GM21528 (cell line): ENCODE measurements around the gene FAM120A.
"Not testable (repeated sequence)": the region's sequence is repeated elsewhere in the genome, so short reads cannot be mapped to it uniquely, and the experiment has no call there.

Source experiments
- ATAC-seq: cut with Tn5 transposase; IDR thresholded peaks from one replicate; pipeline ENCODE4 v1.9.1; 2021; ENCODE audit warnings: mild to moderate bottlenecking, moderate library complexity; ENCODE audit not compliant: unreplicated experiment, low FRiP score

FAM120A gene, protein sequence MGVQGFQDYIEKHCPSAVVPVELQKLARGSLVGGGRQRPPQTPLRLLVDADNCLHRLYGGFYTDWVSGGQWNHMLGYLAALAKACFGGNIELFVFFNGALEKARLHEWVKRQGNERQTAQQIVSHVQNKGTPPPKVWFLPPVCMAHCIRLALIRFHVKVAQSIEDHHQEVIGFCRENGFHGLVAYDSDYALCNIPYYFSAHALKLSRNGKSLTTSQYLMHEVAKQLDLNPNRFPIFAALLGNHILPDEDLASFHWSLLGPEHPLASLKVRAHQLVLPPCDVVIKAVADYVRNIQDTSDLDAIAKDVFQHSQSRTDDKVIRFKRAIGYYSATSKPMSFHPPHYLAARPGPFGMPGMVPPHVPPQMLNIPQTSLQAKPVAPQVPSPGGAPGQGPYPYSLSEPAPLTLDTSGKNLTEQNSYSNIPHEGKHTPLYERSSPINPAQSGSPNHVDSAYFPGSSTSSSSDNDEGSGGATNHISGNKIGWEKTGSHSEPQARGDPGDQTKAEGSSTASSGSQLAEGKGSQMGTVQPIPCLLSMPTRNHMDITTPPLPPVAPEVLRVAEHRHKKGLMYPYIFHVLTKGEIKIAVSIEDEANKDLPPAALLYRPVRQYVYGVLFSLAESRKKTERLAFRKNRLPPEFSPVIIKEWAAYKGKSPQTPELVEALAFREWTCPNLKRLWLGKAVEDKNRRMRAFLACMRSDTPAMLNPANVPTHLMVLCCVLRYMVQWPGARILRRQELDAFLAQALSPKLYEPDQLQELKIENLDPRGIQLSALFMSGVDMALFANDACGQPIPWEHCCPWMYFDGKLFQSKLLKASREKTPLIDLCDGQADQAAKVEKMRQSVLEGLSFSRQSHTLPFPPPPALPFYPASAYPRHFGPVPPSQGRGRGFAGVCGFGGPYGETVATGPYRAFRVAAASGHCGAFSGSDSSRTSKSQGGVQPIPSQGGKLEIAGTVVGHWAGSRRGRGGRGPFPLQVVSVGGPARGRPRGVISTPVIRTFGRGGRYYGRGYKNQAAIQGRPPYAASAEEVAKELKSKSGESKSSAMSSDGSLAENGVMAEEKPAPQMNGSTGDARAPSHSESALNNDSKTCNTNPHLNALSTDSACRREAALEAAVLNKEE

DNA sequence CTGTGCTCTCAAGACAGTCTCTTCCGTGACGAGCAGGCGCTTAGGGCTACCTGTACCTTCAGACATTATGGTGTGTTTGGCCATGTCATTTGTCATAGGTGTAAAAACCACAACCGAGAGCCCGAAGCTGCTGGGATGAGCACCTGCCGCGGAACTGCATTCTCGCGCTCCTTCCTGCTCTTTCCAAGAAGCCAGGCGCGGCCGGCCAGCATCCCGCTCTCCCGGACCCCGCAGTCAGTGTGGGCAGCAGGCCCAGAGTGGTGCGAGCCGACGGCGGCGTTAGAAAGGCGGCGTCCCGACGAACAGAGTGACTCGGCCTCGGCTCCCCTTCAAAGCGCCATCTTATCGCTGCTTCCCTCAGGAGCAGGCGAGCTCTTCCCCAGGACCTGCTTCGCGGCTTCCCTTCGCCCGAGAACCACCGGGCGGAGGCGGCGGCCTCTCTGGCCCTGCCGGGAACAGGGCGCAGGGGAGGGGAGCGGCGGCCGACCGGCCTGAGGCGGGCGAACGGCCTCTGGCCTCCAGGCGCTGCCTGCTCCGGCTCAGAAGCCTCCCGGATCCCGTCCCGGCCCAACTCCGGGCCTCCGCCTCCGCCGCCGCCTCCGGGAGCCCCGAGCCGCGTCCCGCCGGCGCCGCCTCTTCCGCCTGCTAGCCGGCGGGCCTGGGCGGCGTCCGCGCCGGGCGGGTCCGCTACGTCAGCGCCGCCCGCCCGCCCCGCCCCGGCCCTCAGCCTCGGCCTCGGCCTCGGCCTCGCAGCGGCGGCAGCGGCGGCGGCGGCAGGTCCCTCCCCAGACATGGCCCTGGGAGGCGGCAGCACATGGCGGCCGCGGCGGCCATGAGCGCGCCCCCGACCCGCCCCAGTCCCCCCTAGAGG is at the start of gene FAM120A:
Gene FAM120A, plus strand, starts transcription at position 741 of the 871 bp plus-strand sequence. CDS start 231 bp downstream, outside the sequence.
- peak; percentile 60 for ATAC-seq

DNA sequence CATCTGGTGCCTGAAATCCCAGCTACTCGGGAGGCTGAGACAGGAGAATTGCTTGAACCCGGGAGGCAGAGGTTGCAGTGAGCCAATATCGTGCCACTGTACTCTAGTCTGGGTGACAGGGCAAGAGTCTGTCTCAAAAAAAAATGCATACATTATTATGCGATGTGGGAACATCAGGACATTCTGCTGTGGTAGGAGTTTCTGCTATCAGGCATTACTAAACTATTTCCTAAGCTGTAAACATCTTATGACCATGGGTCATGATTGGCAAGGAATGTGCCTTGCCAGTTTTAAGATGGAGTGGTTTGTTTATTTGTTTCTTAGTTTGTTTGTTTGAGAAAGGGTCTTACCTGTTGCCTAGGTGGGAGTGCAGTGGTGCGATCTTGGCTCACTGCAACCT is 45.1 kb upstream of the FAM120A start:
- ATAC-seq: no peak

DNA sequence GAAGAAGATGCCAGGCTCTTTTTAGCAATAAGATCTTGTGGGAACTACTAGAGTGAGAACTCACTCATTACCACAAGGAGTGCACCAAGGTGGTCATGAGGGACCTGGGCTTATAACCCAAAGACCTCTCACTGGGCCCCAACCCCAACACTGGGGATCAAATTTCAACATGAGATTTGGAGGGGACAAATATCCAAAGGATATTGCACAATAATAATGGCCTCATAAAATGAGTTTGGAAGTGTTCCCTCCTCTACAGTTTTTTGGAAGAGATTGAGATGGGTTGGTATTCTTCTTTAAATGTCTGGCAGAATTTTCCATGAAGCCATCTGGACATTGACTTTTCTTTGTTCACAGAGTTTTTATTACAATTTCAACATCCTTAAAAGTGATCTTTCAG is 38.0 kb upstream of the FAM120A start:
- no peak for ATAC-seq

DNA sequence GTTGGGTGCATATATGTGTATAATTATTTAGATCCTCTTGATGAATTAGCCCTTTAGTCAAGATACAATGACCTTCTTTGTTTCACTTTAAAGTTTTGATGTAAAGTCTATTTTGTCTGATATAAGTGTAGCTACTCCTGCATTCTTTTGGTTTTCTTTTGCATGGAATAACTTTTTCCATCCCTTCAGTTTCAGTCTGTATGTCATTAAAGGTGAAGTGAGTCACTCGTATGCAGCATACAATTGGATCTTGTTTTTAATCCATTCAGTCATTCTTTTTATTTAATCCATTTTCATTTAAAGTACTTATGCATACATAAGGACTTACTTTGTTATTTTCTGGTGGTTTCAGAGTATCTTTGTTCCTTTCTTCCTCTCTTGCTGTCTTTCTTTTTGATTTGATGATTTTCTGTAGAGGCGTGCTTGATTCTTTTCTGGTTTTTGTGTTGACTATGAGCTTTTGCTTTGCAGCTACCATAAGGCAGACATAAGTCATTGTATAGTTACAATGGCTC is 36.3 kb upstream of the FAM120A start:
- ATAC-seq: no peak

DNA sequence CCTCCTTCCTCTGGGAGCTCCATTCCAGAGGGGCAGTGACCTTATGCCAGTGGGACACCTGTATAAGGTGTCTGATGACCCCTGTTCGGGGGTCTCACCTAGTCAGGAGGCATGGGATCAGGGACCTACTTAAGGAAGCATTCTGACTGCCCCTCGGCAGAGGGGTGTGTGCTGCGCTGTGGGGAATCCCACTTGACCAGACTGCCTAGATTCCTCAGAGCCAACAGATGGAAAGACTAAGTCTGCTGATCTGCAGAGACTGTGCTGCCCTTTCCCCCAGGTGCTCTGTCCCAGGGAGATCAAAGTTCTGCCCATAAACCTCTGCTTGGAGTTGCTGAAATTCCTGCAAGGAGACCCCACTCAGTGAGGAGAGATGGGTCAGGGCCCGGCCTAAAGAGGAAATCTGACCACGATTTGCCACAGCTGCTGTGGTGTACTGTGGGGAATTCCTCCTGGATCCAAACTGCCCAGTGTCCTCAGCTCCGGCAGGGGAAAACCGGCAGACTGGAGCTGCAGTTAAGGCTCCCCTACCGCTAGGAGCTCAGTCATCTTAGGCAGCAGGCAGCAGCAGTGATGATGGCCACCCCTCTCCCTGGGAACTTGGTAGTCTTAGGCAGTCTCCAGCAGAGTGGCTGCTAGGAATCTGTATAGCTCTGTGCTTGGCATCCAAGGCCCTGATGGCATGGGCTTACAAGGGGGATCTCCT is 34.8 kb upstream of the FAM120A start:
- no peak for ATAC-seq

DNA sequence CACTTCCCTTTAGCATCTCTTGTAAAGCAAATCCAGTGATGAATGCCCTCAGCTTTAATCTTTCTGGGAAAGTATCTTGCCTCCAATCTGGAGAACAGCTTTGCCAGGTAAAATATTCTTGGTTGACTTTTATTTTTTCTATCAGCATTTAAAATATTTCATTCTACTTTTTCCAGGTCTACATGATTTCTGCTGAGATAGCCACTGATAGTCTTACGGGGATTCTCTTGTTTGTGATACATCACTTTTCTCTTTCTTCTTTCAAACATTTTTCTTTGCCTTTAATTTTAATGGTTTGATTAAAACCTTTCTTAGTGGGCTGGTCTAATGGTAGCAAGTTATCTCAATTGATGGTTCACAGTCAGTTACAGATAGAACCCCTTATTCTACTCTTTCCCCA is 33.9 kb upstream of the FAM120A start:
- ATAC-seq: no peak

DNA sequence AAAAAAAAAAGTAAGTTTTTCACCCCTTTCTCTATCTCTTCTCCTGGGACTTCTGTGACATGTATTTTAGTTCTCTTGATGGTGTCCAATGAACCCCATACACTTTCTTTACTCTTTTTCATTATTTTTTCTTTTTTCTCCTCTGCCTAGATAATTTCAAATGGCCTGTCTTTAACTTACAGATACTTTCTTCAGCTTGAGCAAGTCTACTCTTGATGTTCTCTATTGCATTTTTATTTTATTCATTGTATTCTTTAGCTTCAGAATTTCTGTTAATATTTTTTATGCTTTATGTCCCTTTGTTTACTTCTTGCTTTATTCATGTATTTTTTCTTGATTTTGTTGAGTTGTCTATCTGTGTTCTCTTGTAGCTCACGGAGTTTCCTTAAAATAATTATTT is 32.5 kb upstream of the FAM120A start:
- no peak for ATAC-seq

DNA sequence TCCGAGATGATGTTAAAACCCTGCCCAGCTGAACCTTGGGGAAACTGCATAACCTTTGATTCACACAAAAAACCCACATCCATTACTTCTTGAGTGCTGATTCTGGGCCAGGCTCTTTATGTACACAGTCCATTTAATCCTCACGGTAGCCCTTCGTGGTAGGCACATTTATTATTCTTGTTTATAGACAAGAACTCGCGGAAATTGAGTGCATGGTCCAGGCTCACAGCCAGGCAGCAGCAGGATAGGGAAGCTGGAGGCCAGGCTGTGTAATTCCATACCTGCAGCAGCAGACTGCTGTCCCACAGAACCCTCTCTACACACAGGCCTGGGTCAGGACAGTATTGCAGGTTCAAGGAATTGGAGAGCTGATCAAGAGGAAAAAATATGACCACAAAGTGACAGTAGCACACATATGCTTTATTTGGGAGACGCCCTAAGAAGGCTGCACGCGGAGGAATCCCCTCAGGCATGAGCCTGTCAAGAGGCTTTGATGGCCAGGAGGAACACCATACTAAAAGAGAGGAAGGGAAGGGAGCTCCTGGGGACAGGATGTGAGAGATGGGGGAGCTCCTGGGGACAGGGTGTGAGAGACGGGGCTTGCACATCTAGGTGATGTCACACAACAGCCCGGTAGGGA is 28.4 kb upstream of the FAM120A start:
- no peak for ATAC-seq

DNA sequence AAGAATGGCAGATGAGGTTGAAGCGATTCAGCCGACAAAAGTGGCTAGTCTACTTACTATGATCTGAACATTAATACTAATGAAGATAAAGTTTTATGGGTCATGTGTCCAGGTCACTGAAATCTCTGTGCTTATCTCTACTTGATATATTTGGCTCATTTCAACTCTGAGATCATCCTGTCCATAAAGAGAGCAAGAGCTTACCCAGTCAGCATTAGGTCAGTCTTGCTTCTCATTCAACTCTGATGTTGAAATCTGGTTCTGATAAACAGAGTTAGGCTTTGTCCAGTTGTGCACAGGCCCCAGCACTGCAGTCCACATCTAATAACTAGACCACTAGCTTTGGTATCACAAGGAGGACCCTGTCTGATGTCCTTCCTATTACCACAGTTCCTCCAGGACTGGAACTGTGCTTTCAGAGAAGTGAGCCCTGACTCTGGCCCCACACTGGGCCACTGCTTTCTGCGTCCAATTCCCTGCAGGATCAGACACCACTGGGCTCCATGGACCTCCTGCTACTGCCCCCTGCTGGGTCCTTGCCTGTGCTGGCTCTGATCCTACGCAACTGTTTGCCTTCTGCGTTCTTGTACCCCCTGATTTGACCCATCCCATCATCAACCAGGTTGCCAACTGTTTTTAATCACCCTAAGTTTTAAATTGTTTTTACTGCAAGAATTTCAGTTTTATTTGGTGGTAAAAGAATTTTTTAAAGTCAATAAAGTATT is 23.7 kb upstream of the FAM120A start:
- ATAC-seq: no peak

DNA sequence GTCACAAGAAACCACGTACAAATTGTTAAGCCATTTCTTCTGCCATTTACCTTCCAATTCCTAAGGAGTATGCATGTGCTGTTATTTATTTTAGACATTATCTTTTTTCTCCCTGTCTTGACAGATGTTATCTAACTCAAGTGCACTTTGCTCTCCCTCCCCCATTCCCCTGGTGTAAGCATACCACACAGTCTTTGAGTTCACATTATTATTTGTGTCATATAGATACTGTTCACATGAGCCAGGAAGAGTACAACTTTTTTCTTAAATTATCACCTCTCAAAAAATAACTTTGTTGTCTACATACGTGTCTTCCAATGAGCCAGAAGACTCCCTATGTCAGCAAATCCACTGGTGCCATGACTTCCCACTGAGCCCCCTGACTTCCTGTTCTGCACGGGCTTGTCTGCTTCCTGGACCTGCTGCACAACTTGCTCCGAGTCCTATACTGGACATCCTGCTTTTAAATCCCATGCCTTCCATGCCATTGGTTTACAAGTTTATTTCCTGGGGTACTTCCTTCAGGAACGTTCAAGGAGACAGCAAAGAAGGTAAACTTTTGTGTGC is 19.9 kb upstream of the FAM120A start:
- ATAC-seq: no peak

DNA sequence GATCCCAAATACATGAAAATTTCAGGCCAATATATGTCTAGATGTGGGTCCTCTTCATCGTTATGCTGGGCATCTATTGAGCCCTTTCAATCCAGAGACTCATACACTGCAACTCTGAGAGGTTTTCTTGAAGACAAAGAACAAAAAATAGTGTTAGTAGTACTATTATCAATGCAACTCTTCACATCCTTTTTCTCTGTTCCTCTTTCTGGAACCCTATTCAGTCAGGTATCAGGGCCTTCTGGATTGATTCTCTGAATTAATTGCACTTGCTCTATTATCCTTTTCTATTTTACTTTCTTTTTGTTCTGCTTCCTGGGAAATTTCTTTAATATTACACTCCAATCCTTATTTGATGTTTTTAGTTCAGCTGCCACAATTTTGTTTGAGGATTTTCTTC is 18.5 kb upstream of the FAM120A start:
- ATAC-seq: no peak

DNA sequence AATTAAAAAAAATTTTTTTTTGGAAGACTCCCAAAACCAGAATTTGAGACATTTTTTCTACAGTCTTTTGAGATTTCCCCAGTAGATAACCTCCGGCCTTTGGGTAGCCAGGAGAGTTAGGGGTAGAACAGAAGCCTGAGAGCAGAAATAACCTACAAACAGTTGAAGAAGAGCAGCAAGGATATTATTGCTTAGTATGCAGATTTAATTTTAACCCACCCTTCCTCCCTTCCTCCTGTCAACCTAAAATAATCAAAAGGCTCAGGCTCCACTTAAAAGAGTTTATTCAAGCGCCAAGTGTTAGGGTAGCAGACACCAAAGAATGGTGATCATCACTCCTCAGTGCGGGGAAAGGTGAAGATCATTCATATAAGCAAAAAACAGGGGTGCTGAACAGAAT is 17.4 kb upstream of the FAM120A start:
- no peak for ATAC-seq

DNA sequence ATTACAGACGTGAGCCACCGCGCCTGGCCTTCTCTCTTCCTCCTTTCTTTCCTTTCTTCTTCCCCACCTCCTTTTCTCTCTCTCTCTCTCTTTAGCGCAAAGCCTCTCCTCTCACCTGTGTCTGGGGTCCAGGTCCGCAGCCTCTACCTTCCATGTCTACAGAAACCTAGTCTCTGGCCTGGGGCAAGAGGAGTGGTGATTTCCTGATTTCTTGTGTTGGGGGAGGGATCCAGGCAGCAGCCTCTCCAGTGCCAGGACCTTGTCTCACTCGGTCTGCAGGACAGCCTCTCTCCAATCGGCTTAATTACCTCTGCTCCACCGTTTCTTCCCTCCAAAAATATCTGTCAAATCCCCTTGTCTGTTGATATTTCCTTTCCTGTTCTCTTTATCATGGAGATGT is 16.1 kb upstream of the FAM120A start:
- no peak for ATAC-seq

DNA sequence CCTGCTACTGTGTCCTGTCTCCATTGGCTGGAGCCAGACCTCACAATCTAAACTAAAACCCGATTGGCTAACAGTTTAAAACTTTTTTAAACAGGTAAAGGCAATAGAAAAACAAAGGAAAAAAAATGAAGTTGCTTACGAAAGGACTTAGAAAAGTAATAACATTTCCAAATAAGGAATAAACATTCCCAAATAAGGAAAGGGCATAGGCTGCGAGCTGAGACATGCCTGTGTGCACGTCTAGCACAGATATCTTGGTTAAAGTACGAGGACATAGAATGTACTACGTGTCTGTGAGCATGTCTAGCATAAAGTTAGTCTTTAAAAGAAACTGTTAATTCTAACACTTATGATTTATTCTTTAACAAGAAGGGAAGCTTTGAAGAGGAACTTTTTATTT is 15.3 kb upstream of the FAM120A start:
- ATAC-seq: no peak

DNA sequence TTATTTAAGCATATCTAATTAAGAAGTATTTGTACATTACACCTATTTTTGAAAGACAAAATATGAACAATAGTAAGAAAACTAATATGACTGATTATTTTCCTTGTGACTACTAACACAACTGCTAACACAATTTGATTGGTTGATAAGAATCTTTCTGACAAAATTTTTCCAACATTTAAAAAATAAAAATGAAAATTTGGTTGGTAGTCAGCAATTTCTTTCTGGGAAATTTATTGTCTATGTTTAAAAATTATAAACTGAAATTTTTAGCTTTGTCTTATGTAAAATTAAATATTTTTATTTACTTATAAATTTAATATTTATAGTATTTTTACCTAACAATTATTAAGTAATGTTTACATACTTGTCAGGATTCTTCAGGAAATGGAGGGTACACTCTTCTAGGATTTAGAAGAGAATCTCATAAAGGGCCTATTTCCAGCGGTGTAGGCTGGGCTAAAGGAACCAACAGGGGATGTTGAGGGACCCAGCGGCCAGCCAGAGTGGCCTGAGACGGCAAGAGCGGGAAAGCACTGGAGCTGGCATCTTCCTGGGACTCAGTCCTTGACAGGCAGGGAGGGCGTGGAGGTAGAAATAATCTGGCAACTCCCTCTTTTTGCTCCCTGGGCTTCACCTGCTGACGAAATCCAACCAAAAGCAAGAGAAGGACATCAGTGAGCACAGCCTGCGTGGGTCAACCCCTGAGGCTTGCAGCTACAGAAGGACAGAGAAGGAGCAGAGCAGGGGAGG is 14.7 kb upstream of the FAM120A start:
- no peak for ATAC-seq

DNA sequence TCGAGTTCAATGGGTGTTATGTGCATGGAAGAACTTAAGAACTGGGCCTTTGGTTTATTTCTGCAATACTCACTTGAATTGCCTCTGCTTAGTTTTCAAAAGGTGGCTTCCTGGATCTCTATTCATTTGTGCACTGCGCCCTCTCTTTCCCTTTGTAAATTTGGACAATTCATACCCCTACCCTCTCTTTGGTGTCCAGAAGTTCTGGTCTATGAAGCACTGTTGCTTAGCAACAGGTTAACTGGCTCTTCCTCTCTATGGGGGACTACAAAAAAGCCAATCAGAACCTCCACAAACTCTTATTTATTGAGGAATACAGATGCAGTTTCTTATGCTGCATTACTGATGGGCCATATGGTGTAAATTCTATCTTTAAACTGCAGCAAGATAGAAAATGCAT is 13.5 kb upstream of the FAM120A start:
- ATAC-seq: no peak

DNA sequence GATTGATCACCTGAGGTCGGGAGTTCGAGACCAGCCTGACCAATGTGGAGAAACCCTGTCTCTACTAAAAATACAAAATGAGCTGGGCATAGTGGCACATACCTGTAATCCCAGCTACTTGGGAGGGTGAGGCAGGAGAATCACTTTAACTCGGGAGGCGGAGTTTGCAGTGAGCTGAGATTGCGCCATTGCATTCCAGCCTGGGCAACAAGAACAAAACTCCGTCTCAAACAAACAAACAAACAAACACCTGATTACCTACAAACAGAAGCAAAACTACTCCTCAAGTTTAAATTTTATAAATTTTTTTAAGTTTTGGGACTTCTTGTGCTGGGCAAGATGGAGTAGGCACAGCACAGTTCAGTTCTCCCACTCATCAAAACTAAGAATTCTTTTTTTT is 12.2 kb upstream of the FAM120A start:
- not testable (repeated sequence) for ATAC-seq
